Head of caudate nucleus (tissue), 42 donors: Measurements from ENCODE around the gene SERPINA5.

Experiments used
- DNase-seq, 42 donors: peaks; one replicate each; pipeline versions ENCODE4 v3.0.0 to v3.0.0-alpha.2; 2020 to 2021; ENCODE audit warnings: mixed read lengths in 7 of 42
- intact Hi-C: fragments of 100-400 bp; cut with DNase I; formaldehyde crosslinking; loops from one replicate; pipeline ENCODE4 v1.15.0; 2022

Gene SERPINA5, protein sequence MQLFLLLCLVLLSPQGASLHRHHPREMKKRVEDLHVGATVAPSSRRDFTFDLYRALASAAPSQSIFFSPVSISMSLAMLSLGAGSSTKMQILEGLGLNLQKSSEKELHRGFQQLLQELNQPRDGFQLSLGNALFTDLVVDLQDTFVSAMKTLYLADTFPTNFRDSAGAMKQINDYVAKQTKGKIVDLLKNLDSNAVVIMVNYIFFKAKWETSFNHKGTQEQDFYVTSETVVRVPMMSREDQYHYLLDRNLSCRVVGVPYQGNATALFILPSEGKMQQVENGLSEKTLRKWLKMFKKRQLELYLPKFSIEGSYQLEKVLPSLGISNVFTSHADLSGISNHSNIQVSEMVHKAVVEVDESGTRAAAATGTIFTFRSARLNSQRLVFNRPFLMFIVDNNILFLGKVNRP

DNA sequence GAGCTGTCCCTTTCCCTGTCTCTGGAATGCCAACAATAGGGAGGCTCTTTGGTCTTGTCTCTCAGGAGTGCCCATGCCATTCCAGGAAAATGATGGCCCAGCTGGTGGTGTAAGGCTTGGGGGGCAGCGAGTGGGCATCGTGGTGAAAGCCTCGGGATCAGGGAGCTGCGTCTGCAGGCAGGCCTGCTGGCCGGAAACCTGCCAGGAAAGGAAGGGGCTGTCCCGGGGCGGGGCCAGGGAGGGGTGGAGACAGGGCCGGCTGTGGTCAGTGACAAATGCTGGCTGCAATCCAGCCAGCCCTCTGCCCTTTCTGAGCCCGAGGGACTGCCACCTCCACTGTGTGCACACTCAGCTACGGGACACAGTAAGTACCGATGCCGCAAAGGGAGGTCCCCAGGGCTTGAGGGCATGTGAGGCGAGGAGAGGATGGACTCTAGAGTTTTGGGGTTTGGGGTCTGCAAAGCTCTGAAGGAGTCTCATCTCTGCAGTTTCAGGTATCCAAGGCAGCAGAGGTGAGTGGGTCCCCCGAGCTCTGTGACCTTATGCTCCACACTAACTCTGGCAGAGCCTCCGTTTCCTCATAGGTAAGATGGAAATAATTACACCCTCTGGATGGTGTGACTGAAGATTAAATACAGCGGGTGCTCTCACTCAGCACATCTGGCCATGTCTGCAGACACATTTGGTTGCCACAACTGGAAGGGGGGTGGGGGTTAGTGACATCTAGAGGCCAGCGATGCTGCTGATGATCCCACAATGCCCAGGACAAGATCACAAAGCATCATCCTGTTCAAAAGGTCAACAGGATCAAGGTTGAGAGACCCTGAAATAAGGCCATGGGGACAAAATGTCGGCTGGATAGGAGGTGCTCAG lies at the start of gene SERPINA5:
SERPINA5 (plus strand) TSS at position 300 of the 873 bp plus-strand sequence. CDS start 5,937 bp downstream, outside the sequence.
- peak in 3 of 42 donors; percentile 16 to 33 (median 29) for DNase-seq
- intact Hi-C loops = no loop called here

DNA sequence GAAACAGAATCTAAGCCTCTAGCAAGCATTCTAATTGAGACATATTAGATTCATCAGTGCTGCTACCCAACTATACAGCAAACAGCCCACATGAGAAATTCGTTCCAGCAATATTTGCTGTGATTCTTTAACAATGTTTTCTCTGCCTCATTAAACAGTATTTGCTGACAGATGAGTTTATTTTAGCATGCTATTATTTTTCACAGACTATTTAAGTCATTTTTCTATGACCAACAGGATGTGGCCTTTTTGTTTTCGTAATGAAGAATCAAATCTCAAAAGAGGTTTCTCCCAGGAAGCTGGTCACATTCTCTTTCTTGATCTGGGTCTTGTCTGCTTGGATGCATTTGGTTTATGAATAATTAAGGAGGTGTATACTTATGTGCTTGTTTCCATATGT lies 48.8 kb upstream of the SERPINA5 start:
- no peak for DNase-seq
- intact Hi-C loops = no loop called here

GRCh38 chr14:94535506-94535905 lies 45.7 kb upstream of the SERPINA5 start:
- intact Hi-C loops = no loop called here
- no peak for DNase-seq

DNA sequence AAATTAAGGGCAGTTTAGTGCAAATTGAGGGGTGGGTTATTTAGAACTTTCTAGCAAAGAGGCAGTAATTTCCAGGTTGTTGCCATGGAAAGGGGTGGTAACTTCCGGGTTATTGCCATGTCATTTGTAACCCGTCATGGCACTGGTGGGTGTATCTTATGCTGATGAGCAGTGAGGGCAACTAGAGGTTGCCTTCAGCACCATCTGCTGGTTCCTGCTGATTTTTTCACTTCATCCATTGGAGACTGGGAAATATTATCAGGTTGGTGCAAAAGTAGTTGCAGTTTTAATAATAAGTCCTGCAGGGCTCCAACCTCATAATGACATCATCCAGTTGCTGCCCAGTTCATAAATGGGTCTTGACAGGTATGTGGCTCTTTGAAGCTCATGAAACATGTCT lies 44.4 kb upstream of the SERPINA5 start:
- DNase-seq = no peak
- intact Hi-C loops = no loop called here

DNA sequence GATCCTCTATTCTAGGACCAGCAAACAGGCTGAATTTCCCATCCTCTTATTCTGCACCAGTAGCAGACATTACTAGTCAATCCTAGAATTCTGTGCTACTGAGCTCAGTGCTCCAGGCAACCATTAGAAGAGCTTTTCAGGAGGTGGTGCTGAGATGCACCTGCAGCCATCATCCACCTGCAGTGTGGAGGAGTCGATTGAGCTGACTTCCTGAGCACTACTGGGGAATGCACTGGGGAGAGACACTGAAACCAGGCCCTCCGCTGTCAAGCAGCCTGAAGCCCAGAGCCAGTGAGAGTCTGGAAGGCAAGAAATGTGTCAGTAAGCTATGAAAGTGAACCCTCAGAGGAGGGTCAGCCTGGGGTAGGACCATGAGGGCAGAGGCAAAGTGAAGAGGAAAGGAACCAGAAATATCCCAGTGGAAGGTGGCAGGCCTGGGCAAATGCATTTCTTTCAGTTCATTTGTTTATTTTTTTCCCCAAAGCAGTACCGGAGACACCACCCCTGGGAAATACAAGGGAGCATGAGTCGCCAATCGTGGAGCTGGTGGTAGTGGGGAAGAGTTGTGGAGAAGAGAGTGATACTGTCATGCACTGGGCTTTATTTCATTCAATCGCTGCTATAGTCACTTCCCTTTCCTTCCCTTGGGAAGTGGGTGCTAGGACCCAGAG lies 43.0 kb upstream of the SERPINA5 start:
- intact Hi-C loops = no loop called here
- no peak for DNase-seq

GRCh38 chr14:94539181-94539580 lies 42.0 kb upstream of the SERPINA5 start:
- intact Hi-C loops = no loop called here
- DNase-seq = no peak

DNA sequence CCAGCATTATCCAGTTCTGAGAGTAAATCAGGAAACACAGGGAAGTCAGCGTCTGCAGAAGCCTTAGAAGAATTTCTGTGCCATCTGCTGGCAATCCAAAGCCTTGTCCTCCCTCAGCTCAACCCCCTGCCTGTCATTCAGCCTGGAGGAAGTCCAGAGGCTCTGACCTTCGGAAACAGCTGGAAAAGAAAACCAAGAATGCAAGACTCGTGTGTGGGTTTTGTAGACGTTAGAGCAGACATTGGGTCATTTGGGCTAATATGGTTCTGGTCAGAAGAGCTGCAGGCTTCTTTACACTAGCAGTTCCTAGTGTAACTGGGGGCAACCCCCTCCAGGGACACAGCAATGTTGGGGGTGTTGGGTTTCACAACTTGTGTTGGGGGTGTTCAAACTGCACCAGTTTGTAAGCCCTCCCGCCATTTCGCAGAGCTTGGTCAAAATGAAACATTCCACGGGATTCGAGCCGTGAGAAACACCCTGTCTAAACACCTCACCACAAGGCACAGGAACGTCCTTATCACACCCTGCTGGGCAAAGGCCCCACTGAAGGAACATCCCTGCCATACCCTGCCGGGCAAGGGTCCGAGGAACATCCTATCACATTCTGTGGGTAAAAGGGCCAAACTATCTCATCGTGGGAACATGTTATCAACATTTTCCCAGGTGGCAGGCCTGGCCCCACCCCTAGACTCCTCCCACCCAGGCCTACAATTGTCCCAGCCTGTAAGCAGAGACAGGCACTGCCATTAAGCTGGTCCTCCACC lies 41.0 kb upstream of the SERPINA5 start:
- DNase-seq = no peak
- intact Hi-C loops = no loop called here

GRCh38 chr14:94541234-94541975 lies 39.8 kb upstream of the SERPINA5 start:
- intact Hi-C loops = no loop called here
- DNase-seq = no peak

GRCh38 chr14:94542111-94542810 lies 39.0 kb upstream of the SERPINA5 start:
- DNase-seq = no peak
- intact Hi-C loops = no loop called here

DNA sequence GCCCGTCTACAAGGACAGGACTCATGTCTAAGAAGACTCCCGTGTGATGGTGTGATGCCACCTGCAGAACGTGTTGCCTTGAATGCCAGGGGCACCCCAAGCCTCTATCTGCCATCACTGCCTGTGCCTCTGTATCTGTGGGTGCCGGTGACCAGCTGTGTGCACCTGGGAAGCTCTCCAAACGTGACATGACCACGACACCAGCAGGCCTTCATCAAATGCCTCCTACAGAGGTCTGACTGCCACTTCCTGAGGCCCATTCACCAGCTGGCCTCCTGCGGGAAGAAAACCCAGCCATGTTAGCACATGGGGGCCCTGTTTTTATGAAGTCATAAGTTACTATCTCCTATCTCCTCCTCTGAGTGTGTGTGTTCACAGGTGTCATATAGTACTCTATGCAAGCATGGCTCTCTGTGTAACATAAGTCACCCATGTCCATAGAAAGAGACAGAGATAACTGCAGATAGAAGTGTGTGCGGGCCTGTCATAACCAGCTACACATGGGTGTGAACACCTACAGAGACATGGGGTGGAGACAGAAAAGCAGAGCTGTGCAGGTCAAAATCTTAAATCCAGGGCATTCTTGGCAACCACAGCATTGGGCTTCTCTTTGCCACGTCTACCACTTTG lies 38.3 kb upstream of the SERPINA5 start:
- intact Hi-C loops = no loop called here
- no peak for DNase-seq

- intact Hi-C loops = no loop called here
- no peak for DNase-seq
Observed at GRCh38 chr14:94543449-94544124, 37.6 kb upstream of the SERPINA5 start.

GRCh38 chr14:94544726-94545125 lies 36.5 kb upstream of the SERPINA5 start:
- no peak for DNase-seq
- intact Hi-C loops = no loop called here

GRCh38 chr14:94545131-94545841 lies 35.9 kb upstream of the SERPINA5 start:
- intact Hi-C loops = no loop called here

DNA sequence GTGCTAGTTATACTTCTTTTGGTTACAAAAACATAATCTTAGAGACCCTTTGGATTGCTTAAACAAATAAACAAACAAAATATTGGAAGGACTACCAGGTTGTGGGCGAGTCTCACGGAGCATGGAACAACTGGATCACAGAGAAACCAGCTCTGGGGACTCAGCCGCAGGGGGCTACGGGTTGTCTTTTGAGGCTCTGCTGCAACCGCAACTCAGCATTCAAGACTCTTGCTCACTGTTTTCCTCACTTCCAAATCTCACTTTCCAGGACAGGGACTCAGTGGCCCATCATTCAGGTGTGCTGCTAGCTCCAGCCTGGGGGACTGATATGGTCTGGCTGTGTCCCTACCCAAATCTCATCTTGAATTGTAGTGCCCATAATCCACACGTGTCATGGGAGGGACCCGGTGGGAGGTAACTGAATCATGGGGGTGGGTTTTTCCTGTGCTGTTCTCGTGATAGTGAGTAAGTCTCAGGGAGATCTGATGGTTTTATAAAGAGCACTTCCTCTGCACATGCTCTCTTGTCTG lies 34.0 kb upstream of the SERPINA5 start:
- no peak for DNase-seq
- intact Hi-C loops = no loop called here

More at GRCh38 chr14:94545131-94545841, 35.9 kb upstream of the SERPINA5 start:
- peak in 35 of 42 donors; percentile 10 to 78 (median 41) for DNase-seq

- no peak for DNase-seq
- intact Hi-C loops = no loop called here
Observed at GRCh38 chr14:94547726-94548125, 33.5 kb upstream of the SERPINA5 start.
